Astrocyte (in vitro differentiated cells and primary cell): ENCODE data around the gene ATP13A4.

Source experiments
- EZH2 ChIP-seq: IDR thresholded peaks from 2 replicates; pipeline ENCODE4 v1.6.1; 2012; ENCODE audit warnings: mild to moderate bottlenecking, low read length, inconsistent platforms; ENCODE audit not compliant: insufficient read depth
- TF ChIP-seq, protein P1 (sequence below): IDR thresholded peaks from 2 replicates; pipeline ENCODE4 v1.5.1; 2011; ENCODE audit warnings: low read depth, mild to moderate bottlenecking, inconsistent platforms, low read length, moderate library complexity; ENCODE audit not compliant: insufficient read depth

DNA sequence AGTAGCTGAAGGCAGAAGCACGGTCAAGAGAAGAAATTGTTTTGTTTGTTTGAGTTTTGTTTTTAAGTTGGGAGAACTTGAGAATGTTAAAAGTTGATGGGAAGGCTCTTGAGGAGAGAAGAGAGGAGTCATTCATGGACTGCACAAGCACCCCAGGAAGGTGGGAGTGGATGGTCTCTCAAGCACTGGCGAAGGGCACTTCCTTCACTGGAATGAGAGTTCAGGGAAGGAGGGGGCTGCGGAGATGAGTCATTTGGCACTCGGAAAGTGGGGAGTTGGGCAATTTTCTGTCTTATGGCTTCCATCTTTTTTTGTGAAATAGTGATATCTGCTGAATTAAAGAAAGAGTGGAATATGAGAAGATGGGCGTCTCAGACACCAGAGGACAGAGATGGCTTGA is 66.0 kb downstream of the ATP13A4 start:
- TF ChIP-seq, protein P1, sequence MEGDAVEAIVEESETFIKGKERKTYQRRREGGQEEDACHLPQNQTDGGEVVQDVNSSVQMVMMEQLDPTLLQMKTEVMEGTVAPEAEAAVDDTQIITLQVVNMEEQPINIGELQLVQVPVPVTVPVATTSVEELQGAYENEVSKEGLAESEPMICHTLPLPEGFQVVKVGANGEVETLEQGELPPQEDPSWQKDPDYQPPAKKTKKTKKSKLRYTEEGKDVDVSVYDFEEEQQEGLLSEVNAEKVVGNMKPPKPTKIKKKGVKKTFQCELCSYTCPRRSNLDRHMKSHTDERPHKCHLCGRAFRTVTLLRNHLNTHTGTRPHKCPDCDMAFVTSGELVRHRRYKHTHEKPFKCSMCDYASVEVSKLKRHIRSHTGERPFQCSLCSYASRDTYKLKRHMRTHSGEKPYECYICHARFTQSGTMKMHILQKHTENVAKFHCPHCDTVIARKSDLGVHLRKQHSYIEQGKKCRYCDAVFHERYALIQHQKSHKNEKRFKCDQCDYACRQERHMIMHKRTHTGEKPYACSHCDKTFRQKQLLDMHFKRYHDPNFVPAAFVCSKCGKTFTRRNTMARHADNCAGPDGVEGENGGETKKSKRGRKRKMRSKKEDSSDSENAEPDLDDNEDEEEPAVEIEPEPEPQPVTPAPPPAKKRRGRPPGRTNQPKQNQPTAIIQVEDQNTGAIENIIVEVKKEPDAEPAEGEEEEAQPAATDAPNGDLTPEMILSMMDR: no peak
- no peak for TF ChIP-seq EZH2
